GM23338 (cell line): ENCODE measurements around the gene NKD1. TPM values are rescaled to one million over a fixed set of nuclear protein-coding genes. Genes with fewer than 3 reads are reported as not detected.

Source experiments
- ATAC-seq: fragments of 200-7000 bp; cut with Tn5 transposase; 3 replicates; pipeline ENCODE4 v1.9.1; 2020
- DNase-seq: peaks from one replicate; pipeline ENCODE4 v3.0.0-alpha.2; 2015; ENCODE audit warnings: low spot score
- H2AFZ ChIP-seq: fragments of 200-600 bp; sonication (generic); 2 replicates; pipeline ENCODE4 v1.8.0; 2016; ENCODE audit warnings: antibody characterized with exemption, mild to moderate bottlenecking, moderate library complexity
- H3F3A ChIP-seq: fragments of 200-600 bp; sonication (generic); replicated peaks from 2 replicates; pipeline ENCODE4 v1.8.0; 2017; ENCODE audit warnings: antibody characterized with exemption, mixed run types, low read depth
- H3K27ac ChIP-seq: fragments of 200-600 bp; sonication (generic); 2 replicates; pipeline ENCODE4 v1.6.1; 2016; ENCODE audit warnings: low read depth
- H3K27me3 ChIP-seq: fragments of 200-600 bp; sonication (generic); 2 replicates; pipeline ENCODE4 v1.8.0; 2016; ENCODE audit warnings: mild to moderate bottlenecking, mixed run types, moderate library complexity; ENCODE audit not compliant: insufficient read depth
- H3K36me3 ChIP-seq: fragments of 200-600 bp; sonication (generic); 2 replicates; pipeline ENCODE4 v1.8.0; 2016; ENCODE audit warnings: mild to moderate bottlenecking; ENCODE audit not compliant: insufficient read depth
- H3K4me1 ChIP-seq: fragments of 200-600 bp; sonication (generic); 2 replicates; pipeline ENCODE4 v1.8.0; 2016; ENCODE audit warnings: mild to moderate bottlenecking, moderate library complexity; ENCODE audit not compliant: insufficient read depth
- H3K4me2 ChIP-seq: fragments of 200-600 bp; sonication (generic); 2 replicates; pipeline ENCODE4 v1.7.1; 2017; ENCODE audit warnings: mixed run types
- H3K4me3 ChIP-seq: fragments of 200-600 bp; sonication (generic); 2 replicates; pipeline ENCODE4 v1.6.1; 2016; ENCODE audit warnings: mixed run types
- H3K79me2 ChIP-seq: fragments of 200-600 bp; sonication (generic); replicated peaks from 2 replicates; pipeline ENCODE4 v1.8.0; 2017; ENCODE audit warnings: mild to moderate bottlenecking; ENCODE audit not compliant: insufficient read depth
- H3K9me2 ChIP-seq: fragments of 200-600 bp; sonication (generic); 2 replicates; pipeline ENCODE4 v1.8.0; 2017; ENCODE audit not compliant: insufficient read depth
- H4K20me1 ChIP-seq: fragments of 200-600 bp; sonication (generic); replicated peaks from 2 replicates; pipeline ENCODE4 v1.8.0; 2017; ENCODE audit warnings: mild to moderate bottlenecking; ENCODE audit not compliant: insufficient read depth
- H3K27ac Mint-ChIP-seq: 2 replicates; pipeline ENCODE4 v1.8.0; 2020; ENCODE audit warnings: inconsistent platforms, mild to moderate bottlenecking, moderate library complexity, mixed read lengths
- H3K27me3 Mint-ChIP-seq: 3 replicates; pipeline ENCODE4 v1.8.0; 2022; ENCODE audit warnings: low read depth, mild to moderate bottlenecking, moderate library complexity, mixed read lengths, inconsistent platforms; ENCODE audit not compliant: insufficient read depth, poor library complexity
- H3K36me3 Mint-ChIP-seq: 3 replicates; pipeline ENCODE4 v1.8.0; 2021; ENCODE audit warnings: low read depth, mild to moderate bottlenecking, inconsistent platforms, moderate library complexity, mixed read lengths
- H3K4me1 Mint-ChIP-seq: 3 replicates; pipeline ENCODE4 v1.8.0; 2020; ENCODE audit warnings: mild to moderate bottlenecking, inconsistent platforms, mixed read lengths
- H3K4me3 Mint-ChIP-seq: 3 replicates; pipeline ENCODE4 v1.8.0; 2021; ENCODE audit warnings: moderate library complexity, mild to moderate bottlenecking, inconsistent platforms, mixed read lengths
- H3K9me3 Mint-ChIP-seq: 3 replicates; pipeline ENCODE4 v1.8.0; 2020; ENCODE audit warnings: moderate library complexity, mild to moderate bottlenecking, inconsistent platforms, mixed read lengths
- CREB1 ChIP-seq: fragments of 250-450 bp; sonication (Bioruptor Pico); IDR thresholded peaks from 2 replicates; pipeline ENCODE4 v1.5.0; 2020; ENCODE audit warnings: low read depth, mild to moderate bottlenecking, moderate library complexity
- CTCF ChIP-seq, 2 experiments: fragments of 200-600 bp in 1 of 2; sonication (generic) in 1 of 2; conservative IDR thresholded peaks; 2 replicates each; pipeline versions ENCODE4 v1.5.1 to v1.6.1; 2016 to 2017; ENCODE audit warnings: antibody characterized with exemption in 2 of 2, low read depth in 2 of 2, mild to moderate bottlenecking in 2 of 2, moderate library complexity in 1 of 2
- ETS1 ChIP-seq: IDR thresholded peaks from 2 replicates; pipeline ENCODE4 v1.6.1; 2016; ENCODE audit warnings: antibody characterized with exemption
- EZH2 ChIP-seq: fragments of 200-600 bp; sonication (generic); IDR thresholded peaks from one replicate; pipeline ENCODE4 v1.8.0; 2017; ENCODE audit warnings: antibody characterized with exemption, mild to moderate bottlenecking, low read depth; ENCODE audit not compliant: unreplicated experiment
- JUNB ChIP-seq: IDR thresholded peaks from one replicate; pipeline ENCODE4 v1.6.1; 2016; ENCODE audit warnings: antibody characterized with exemption; ENCODE audit not compliant: unreplicated experiment
- NANOG ChIP-seq: IDR thresholded peaks from 2 replicates; pipeline ENCODE4 v1.6.1; 2016; ENCODE audit warnings: antibody characterized with exemption, borderline replicate concordance
- POLR2AphosphoS5 ChIP-seq: IDR thresholded peaks from 2 replicates; pipeline ENCODE4 v1.6.1; 2016; ENCODE audit warnings: antibody characterized with exemption, low read depth
- ZNF114 ChIP-seq: fragments of 250-450 bp; sonication (Bioruptor Pico); IDR thresholded peaks from 2 replicates; pipeline ENCODE4 v1.5.0; 2020; ENCODE audit warnings: mild to moderate bottlenecking, moderate library complexity
- polyA plus RNA-seq: library from polyadenylated mRNA; unstranded; fragments of >200 nt; fragmentation: Nextera tagmentation; extraction: Ambion mirVana; gene quantifications from 2 replicates; pipeline ENCODE4 v1.2.1, GENCODE V29; 2016
- total RNA-seq: library from RNA; depleted of rRNA; stranded (reverse); fragments of >200 nt; shearing (Covaris generic); gene quantifications from 2 replicates; pipeline ENCODE4 v1.2.3, GENCODE V29; 2014
- TF ChIP-seq, protein P1 (sequence below): fragments of 250-450 bp; sonication (Bioruptor Pico); IDR thresholded peaks from 2 replicates; pipeline ENCODE4 v1.5.0; 2020; ENCODE audit warnings: mild to moderate bottlenecking, moderate library complexity

NKD1 gene
- total and polyA plus RNA-seq, 2 experiments from 2014 or later: 2.1 to 2.3 TPM

DNA sequence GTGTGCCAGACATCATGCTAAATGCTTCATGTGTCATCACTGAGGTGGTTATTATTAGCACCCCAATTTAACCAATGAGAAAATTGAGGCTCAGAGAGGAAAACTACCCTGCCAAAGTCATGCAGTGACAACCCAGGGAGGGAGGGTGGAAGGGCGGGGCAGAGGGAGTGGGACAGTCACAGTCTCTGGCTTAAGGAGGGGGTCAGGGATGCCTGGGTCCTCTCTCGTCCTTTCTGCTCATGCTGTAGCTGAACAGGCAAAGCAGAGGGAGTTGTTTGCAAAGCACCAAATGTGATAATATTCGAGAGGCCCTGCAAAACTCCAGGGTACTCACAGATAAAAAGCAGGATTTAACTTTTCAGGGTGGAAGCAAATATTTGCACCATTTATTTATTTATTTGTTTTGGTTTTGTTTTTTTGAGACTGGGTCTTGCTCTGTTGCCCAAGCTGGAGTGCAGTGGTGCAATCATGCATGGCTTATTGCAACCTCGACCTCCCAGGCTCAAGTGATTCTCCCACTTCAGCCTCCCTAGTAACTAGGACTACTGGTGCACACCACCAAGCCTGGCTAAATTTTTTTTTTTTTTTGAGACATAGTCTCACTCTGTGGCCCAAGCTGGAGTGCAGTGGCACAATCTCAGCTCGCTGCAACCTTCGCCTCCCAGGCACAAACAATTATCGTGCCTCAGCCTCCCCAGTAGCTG lies 47.9 kb upstream of the NKD1 start:
- H2AFZ ChIP-seq: no peak overlapping the region
- no peak overlapping the region for H3K27ac ChIP-seq
- no peak overlapping the region for H3K27ac Mint-ChIP-seq
- no peaks in the 10 kb centered on the region for H3F3A ChIP-seq
- H3K36me3 ChIP-seq: no peaks in the 10 kb centered on the region
- no peaks in the 10 kb centered on the region for H3K79me2 ChIP-seq
- no peaks in the 10 kb centered on the region for H3K27me3 Mint-ChIP-seq
- no peak overlapping the region for H3K4me3 Mint-ChIP-seq
- H3K9me3 Mint-ChIP-seq: no peaks in the 10 kb centered on the region
- DNase-seq: no peak
- H3K4me3 ChIP-seq: no peak overlapping the region
- no peaks in the 10 kb centered on the region for H4K20me1 ChIP-seq
- no peak overlapping the region for H3K4me2 ChIP-seq
- H3K4me1 ChIP-seq: peaks cover 2% of the 10 kb centered on the region; the same call in 1 of the 2 replicates
- H3K4me1 Mint-ChIP-seq: peaks cover 8% of the 10 kb centered on the region
- H3K27me3 ChIP-seq: no peaks in the 10 kb centered on the region
- TF ChIP-seq CTCF (conservative IDR thresholded peaks at IDR 0.05; ENCODE audit: low read depth in 2 of 2): no peak
- H3K36me3 Mint-ChIP-seq: no peaks in the 10 kb centered on the region
- no peak for ATAC-seq
- peaks cover 12% of the 10 kb centered on the region; the same call in 1 of the 2 replicates for H3K9me2 ChIP-seq

DNA sequence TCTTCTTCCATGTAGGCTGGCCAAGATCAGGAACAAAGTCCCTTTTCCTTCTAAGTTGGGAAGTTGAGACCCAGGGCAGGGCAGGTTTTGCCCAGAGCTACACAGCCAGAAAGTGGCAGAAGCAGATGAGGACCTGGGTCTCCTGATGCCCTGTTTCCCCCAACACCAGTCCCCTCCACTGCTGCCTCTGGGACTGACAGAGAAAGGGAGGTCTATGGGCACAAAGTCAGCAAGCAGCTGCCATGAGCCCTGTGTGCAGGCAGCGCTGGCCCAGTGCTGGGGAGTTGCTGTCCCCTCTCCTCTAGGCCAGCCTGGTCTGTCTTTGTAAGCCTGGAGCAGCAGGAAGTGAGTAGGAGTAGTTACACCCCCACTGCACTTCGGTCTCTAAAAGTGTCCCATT lies 46.9 kb upstream of the NKD1 start:
- no peaks in the 10 kb centered on the region for H3K36me3 Mint-ChIP-seq
- H3K27me3 ChIP-seq: no peaks in the 10 kb centered on the region
- no peak overlapping the region for H3K27ac ChIP-seq
- no peak for DNase-seq
- H3K36me3 ChIP-seq: no peaks in the 10 kb centered on the region
- no peak overlapping the region for H2AFZ ChIP-seq
- H3K4me1 Mint-ChIP-seq: peaks cover 17% of the 10 kb centered on the region
- no peak overlapping the region for H3K4me2 ChIP-seq
- no peaks in the 10 kb centered on the region for H3K27me3 Mint-ChIP-seq
- ATAC-seq: no peak
- no peaks in the 10 kb centered on the region for H4K20me1 ChIP-seq
- no peak overlapping the region for H3K4me3 Mint-ChIP-seq
- H3K4me3 ChIP-seq: no peak overlapping the region
- H3F3A ChIP-seq: no peaks in the 10 kb centered on the region
- H3K27ac Mint-ChIP-seq: no peak overlapping the region
- 0 out of 2 replicates have a peak, but pooled peaks cover 6% of the 10 kb centered on the region for H3K9me2 ChIP-seq
- TF ChIP-seq CTCF (conservative IDR thresholded peaks at IDR 0.05; ENCODE audit: low read depth in 2 of 2) (no peak), NANOG (no peak), EZH2 (no peak), CREB1 (CRISPR knock-in tag) (no peak), POLR2AphosphoS5 (no peak), ETS1 (no peak), ZNF114 (no peak), JUNB (no peak)
- TF ChIP-seq, protein P1, sequence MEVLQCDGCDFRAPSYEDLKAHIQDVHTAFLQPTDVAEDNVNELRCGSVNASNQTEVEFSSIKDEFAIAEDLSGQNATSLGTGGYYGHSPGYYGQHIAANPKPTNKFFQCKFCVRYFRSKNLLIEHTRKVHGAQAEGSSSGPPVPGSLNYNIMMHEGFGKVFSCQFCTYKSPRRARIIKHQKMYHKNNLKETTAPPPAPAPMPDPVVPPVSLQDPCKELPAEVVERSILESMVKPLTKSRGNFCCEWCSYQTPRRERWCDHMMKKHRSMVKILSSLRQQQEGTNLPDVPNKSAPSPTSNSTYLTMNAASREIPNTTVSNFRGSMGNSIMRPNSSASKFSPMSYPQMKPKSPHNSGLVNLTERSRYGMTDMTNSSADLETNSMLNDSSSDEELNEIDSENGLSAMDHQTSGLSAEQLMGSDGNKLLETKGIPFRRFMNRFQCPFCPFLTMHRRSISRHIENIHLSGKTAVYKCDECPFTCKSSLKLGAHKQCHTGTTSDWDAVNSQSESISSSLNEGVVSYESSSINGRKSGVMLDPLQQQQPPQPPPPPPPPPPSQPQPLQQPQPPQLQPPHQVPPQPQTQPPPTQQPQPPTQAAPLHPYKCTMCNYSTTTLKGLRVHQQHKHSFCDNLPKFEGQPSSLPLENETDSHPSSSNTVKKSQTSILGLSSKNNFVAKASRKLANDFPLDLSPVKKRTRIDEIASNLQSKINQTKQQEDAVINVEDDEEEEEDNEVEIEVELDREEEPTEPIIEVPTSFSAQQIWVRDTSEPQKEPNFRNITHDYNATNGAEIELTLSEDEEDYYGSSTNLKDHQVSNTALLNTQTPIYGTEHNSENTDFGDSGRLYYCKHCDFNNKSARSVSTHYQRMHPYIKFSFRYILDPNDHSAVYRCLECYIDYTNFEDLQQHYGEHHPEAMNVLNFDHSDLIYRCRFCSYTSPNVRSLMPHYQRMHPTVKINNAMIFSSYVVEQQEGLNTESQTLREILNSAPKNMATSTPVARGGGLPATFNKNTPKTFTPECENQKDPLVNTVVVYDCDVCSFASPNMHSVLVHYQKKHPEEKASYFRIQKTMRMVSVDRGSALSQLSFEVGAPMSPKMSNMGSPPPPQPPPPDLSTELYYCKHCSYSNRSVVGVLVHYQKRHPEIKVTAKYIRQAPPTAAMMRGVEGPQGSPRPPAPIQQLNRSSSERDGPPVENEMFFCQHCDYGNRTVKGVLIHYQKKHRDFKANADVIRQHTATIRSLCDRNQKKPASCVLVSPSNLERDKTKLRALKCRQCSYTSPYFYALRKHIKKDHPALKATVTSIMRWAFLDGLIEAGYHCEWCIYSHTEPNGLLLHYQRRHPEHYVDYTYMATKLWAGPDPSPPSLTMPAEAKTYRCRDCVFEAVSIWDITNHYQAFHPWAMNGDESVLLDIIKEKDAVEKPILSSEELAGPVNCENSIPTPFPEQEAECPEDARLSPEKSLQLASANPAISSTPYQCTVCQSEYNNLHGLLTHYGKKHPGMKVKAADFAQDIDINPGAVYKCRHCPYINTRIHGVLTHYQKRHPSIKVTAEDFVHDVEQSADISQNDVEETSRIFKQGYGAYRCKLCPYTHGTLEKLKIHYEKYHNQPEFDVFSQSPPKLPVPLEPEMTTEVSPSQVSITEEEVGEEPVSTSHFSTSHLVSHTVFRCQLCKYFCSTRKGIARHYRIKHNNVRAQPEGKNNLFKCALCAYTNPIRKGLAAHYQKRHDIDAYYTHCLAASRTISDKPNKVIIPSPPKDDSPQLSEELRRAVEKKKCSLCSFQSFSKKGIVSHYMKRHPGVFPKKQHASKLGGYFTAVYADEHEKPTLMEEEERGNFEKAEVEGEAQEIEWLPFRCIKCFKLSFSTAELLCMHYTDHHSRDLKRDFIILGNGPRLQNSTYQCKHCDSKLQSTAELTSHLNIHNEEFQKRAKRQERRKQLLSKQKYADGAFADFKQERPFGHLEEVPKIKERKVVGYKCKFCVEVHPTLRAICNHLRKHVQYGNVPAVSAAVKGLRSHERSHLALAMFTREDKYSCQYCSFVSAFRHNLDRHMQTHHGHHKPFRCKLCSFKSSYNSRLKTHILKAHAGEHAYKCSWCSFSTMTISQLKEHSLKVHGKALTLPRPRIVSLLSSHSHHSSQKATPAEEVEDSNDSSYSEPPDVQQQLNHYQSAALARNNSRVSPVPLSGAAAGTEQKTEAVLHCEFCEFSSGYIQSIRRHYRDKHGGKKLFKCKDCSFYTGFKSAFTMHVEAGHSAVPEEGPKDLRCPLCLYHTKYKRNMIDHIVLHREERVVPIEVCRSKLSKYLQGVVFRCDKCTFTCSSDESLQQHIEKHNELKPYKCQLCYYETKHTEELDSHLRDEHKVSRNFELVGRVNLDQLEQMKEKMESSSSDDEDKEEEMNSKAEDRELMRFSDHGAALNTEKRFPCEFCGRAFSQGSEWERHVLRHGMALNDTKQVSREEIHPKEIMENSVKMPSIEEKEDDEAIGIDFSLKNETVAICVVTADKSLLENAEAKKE (CRISPR knock-in tag): no peak
- no peaks in the 10 kb centered on the region for H3K79me2 ChIP-seq
- peaks cover 9% of the 10 kb centered on the region for H3K4me1 ChIP-seq
- H3K9me3 Mint-ChIP-seq: no peaks in the 10 kb centered on the region
